ENCODE data around the gene ELOVL5.
"Not testable (repeated sequence)": the region's sequence is repeated elsewhere in the genome, so short reads cannot be mapped to it uniquely, and the experiment has no call there.

The ELOVL5 gene

DNA sequence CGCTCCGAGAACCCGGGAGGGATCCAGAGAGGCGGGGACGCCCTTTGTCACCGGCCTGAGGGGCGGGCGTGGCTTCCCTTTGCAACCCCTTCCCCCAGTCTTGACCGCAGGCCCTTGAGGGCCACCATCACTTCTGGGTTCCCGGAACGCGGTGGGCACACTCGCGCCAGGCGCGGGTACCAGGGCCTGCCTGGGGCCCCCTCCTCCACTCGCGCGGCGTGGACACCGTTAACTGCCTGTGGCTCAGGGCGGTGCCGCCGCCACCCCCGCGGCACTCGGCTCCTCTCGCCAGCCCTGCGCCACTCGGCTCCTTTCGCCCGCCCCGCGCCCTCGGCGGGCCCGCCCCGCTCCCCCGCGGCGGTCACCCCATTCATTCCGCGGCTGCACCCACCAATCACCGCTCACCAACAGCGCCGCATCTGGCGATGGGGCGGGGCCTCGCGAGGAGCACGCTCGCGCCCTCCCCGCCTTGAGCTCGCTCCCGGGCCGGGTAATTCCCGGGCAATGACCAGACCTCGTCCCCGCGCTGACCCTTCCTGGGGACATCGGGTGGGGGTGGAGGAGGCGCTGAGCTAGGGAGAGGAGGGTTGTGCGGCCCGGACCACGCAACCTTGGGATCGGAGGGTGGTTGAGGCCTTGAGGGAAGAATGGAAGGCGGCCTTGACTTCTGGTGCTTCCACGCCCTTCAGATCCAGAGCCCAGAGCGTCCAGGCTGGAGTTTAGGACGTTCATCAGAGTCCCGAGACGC lies 10.5 kb upstream of the ELOVL5 start:
- peak; percentile 96 for DNase-seq

DNA sequence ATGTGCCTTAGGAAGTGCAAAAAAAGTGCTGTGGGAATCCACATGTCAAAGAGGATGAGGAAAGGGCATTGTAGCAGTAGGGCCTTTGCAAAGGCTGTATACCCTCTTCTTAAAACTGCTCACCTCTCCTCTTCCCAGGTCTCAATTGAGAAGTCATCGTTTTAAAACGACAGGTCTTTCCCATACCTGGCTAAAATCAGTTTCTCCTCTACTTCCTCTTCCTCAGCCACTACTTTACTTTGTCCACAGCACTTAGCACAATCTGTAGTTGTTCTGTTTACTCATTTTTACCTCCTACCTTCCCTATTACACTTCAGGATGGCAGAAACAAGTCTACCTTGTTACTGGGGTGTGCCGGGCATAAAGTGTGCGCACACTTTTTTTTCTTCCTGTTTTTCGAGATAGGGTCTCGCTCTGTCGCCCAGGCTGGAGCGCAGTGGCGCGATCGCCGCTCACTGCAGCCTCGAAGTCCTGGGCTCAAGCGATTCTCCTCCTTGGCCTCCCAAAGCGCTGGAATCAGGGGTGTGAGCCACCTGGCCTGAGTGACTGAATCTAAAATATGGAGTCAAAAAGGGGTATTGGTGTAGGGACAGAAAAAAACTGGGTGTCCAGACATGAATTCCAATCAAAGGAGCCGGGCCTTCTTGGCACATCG lies 9.8 kb upstream of the ELOVL5 start:
- DNase-seq, result no peak

DNA sequence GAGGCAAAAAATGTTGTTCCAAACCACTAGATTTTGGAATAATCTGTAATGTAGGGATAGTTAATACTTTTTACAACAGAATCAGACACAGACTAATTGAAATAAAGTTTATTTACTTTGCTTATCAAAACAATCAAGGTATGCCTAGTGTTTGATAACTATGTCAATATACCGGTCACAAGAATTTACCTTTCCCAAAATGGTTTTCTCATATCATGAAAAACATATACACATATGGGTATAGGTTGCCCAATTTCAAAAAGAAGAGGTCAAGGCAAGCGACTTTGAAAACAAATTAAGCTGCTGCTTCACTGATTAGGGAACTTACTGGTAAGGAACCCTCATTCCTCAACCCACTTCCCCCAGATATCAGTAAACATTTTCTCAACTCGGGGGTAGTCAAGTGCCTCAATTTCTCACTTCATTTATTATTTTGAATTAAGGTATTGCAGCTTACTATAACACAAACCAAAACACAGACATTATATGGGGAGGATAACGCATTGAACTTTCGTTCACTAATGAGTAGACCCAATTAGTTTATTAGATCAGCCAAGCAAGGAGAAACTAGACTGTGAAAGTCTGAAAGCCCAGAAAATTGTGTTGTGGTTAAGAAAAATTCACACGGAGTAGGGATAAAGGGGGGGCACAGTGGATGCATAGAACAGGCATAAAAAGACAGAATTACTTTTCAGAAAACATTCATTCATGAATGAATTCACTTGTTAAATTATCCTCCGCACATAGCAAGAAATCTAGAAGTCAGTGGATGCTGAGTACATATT lies 9.0 kb upstream of the ELOVL5 start:
- DNase-seq, result no peak

DNA sequence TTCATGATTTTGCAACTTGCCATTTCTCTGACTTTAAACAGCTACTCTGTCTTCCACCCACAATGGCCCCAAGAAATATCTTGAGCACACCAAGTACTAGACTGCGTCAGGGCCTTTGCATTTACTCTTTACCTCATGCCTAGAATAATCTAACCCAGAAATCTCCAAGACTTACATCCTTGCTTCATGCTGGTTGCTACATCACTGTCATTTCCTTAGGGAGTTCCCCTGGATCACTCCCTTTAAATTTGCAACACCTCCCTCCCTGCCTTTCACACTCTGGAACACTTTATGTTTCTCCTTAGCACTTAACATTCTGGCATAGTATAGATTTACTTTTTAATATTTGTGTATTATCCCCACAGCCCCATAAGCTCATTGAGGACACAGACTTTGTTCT lies 4.9 kb upstream of the ELOVL5 start:
- DNase-seq, result no peak

DNA sequence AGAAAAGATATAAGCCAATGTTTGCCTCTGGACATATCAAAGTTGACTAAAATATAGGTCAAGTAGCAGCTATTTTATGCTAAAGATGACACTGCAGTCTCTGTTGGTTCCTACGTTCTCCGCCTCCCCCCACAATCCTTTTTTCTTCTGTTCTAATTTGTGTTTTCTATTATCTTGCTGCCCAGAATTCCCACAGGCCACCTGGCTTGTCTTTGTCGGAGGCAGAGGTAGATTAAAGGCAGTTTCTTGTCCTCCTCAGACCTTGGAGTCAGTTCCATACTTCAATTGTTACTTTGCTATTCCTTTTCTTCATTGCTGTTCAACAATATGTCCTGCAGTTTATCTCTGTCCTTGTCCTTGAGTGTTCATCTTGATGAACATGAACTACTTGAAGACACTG lies 3.6 kb upstream of the ELOVL5 start:
- no peak for DNase-seq

DNA sequence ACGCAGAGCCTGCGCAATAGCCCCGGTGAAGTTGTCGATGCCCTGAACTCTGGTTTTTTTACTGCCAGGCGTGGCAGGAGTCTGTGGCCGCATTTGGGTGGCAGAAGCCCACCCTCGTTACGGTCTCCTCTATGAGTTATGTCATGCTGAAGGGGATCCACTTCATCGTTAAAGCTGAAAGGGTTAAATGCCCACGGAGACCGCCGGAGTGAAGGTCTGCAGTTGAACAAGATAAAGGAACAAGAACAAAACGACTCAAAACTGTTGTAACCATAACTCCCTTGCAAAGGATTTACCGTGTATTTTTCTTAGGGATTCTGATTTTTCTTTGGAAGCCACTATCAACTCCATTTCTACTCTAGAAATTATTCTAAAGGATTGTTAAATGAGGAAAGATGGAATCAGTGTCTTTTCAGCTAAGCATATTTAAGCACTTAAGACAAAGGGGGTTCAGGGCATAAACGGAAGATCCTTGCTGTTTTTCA lies 501 bp upstream of the ELOVL5 start:
- no peak for DNase-seq

DNA sequence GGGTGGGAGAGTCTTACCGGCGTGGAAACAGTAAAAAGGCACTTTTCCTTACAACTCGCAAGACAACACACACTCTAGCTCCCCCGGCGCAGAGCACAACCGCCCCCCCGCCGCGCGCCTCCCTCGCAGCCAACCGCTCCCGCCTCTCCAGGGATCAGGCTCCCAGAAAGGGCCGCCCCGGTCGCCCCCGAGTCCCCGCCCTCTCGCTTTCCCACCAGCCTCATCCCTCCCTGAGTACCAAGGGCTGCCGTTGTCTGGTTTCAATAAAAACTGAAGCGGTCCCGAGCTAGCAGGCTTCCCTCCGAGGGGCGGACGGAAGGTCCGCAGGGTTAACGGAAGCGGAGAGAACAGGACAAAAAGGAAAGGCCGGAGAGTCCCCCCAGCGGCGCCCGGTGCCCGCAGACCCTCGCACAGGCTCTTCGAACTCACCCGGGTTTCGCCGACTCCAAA lies 804 bp downstream of the ELOVL5 start:
- DNase-seq, result peak; percentile 35 to 69

DNA sequence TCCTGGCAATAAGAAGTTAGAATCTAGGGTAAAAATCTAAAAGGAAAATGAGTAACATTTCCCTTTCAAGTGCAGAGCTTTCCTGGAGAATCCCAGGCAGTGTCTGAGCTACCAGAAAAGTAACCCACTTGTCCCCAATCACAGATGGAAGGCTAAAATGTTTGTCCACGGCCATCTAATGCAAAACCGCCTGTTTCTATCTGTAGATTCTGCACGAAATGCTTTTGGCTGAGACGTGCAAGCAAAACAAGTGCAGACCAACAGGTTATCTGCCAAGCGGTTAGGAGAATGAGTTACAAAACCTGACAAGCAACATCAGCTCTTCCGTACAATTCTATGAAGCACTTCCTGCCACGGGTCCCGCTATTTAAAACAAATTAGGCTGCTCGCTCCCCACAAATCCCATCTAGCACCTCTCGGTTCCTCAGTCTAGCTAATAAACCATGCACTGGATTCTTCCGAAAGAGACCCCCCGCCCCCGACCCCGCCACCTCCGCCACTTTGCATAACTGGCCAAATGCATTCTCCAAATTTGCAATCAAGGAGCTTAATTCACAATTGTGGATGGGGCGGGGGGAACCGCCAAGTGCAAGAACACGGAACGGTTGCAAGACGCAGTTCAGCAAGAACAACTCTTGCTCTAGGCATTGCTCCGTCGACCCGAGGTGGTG lies 1.4 kb downstream of the ELOVL5 start:
- DNase-seq, result no peak

DNA sequence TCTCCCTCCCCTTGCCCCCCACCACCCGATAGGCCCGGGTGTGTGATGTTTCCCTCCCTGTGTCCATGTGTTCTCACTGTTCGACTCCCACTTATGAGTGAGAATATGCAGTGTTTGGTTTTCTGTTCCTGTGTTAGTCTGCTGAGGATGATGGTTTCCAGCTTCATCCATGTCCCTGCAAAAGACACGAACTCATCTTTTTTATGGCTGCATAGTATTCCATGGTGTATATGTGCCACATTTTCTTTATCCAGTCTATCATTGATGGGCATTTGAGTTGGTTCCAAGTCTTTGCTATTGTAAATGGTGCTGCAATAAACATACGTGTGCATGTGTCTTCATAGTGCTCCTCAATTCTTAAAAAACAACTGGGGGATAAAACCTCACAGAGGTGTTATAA lies 2.7 kb downstream of the ELOVL5 start:
- DNase-seq, result not testable (repeated sequence)

DNA sequence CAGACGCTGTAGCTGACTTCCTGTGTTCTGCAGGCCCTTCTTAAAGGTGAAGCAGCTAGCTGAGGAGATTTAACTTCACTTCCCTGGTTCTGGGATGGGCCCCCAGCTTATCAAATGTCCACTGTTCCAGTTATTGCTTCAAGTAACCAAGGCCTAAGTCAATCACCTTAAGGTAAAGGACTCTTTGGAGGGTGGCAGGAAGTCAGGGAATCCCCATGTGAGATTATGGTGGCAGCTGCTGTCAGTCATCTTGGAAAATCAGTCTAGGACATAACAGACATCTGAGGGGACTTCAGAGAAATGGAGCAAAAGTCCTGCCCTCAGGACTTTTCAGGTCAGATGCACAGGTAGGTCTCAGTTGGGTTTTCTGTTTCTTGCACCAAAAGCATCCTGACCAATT lies 3.8 kb downstream of the ELOVL5 start:
- DNase-seq, result no peak

DNA sequence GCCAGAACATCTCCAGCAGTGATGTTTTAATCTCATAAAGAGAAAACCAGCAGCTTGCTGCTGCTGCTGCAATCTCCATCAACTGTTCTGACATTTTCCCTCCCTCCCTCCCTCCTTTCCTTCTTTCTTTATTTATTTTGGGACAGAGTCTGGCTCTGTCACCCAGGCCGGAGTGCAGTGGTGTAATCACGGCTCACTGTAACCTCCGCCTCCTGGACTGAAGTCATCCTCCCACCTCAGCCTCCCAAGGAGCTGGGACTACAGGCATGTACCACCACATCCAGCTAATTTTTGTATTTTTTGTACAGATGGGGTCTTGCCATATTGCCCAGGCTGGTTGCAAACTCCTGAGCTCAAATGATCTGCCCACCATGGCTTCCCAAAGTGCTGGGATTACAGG lies 5.7 kb downstream of the ELOVL5 start:
- DNase-seq, result no peak

DNA sequence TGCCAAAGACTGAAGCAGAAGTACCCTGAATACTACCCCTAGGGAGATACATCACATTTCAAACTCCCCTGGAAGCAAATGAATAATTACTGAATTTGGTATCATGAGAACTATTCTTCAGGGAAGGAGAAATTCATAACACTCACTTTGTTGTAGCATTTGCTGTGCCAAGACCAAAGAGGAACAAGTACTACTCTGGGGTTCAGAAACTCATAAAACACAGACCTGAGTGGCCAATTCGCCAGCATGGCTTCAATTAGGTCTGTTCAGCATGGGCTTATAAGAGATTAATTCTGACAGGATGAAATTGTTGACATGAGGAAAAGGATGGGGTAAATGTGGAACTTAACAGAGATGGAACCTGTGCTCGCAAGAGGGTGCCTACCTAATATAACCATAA lies 6.5 kb downstream of the ELOVL5 start:
- no peak for DNase-seq

DNA sequence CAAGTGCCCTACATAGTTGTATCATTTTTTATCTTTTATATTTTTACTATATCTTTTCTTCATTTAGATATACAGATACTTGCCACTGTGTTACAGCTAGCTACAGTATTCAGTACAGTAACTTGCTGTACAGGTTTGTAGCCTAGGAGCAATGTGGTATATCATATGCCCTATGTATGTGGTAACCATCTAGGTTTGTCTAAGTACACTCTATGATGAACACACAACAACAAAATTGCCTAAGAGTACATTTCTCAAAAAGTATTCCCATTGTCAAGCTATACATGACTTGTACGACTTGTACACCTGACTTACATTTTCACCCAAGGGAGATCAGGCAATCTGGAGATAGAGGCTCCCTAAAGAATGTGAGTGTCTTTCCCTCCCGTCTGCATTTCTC lies 8.2 kb downstream of the ELOVL5 start:
- no peak for DNase-seq

DNA sequence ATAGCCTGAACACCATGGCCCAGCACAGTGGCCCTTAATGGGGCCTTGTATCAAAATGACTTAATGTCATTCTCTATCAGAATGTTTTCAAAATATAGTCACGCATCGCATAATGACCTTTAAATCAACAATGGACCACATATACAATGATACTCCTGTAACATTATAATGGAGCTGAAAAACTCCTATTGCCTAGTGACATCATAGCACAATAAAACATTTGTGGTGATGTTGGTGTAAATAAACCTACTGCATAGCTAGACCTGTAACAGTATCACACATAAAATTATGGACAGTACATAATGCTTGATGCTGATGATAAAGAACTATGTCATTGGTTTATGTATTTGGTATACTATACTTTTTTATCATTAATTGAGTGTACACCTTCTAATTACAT lies 9.3 kb downstream of the ELOVL5 start:
- DNase-seq, result no peak

DNA sequence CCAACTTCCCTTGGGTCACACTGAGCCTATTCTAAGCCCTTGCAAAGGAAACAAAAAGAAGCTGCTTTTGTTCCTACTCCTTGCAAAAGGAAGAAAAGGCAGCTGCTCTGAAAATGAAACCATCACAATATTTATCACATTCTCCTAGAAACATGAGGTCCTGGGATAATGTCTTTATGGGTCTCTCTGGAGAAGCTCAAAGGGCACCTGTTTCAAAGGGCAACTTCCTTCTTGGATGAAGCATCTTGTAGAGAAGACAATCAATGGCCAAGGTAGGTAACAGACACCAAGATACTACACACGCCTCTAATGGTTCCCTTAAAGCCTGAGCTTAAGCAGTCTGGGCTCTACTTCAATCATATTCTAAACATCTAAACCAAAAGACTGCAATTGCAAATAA lies 10.4 kb downstream of the ELOVL5 start:
- no peak for DNase-seq

DNA sequence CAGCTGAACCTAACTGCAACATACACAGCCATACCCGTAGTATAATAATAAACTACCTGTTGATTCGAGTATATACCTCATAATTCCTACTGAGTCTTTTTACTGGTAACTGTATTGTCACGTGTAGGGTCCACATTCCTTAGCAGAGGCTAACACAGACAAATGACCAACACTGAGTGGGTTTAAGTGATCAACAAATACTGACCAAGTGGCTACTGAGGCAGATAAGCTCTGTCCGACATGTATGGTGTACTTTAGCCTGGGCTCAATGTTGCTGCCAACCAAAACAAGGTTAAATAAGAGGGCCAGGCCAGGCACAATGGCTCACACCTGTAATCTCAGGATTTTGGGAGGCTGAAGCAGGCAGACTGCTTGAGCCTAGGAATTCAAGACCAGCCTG lies 12.7 kb downstream of the ELOVL5 start:
- DNase-seq, result no peak

DNA sequence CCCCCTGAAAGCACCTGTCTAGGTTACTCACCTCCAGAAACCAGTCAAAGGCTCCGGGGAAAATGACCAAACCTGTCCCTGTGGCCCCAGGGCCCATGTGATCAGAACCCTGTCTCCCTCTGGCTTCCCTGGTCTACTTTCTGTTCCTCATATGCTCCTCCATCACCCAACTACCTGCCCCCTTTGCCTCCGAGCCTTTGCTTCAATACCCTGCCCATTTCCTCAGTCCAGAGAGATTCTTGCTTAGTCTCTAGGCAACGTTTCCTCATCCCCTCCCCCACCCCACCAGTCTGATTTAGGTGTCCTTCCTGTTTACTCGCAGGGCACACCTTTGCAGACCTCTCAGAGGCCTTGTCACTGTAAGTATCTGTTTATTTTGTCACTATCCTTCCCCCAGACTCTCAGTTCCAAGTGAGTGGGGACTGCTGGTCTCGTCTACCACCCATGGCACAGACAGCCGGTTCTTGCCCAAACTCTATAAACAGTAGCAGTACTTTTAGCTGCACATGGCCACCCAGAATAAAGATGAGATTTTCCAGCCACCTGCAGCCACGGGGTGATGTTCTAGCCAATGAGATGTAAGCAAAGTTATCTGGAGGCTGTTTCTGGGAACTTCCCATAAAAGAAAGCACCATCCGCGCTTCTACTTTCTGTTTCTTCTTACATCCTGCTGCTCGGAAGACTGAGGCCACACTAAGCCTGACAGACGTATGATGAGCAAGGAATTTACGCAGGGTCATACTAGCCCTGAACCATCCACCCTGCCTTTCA lies 13.3 kb downstream of the ELOVL5 start:
- no peak for DNase-seq

DNA sequence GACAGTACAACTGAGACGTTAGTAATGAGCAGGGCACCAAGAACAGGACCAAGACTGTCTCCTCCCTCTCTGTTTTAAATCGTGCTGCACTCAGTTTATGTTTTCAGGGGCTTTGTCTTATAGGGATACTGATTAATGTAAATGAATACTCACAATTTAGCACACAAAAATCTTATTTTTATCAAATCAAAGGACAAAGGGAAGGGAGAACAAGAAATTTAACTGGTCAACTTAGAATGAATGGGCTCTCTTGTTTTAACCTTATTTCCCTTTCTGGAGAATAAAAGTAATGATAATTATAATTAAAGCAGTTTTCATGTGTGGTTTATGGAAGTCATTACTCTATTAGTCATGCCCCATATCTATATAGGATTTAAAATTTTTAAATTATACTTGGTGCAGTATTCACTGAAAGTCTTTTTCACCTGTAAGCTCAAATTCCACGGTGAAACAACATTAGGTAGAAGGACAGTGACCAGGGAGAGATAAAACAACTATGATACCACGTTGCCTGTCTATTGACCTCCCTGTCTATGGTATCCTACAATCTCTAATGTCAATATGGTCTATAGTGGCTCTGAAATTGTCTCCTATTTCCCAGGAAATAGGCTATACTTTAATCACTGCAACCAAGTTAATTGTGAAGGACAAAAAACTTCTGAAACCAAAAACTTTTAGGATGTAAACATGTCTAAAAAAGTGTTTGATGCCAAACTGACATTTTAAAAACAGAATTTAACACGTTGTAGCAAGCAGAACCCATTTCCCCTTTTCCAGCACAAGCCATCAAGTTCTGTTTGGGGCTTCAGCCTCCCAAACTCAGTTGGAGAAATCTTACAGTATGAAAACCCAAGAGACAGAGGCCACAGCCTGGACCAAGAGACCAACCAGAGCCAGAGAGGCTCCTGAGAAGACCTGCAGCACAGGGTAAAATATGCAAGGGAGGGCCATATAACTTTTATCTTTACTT lies 15.0 kb downstream of the ELOVL5 start:
- no peak for DNase-seq

DNA sequence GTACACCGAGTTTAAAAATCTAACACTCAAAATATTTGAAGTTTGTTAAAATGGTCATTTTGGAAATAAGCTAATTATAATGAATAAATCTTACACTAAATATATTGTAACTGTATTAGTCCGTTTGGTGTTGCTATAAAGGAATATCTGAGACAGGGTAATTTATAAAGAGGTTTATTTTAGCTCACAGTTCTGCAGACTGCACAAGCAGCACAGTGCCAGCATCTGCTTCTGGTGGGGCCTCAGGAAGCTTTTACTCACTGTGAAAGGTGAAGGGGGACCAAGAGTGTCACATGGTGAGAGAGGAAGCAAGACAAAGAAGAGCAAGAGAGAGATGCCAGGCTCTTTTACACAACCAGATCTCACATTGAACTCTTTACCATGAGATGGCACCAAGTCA lies 17.1 kb downstream of the ELOVL5 start:
- no peak for DNase-seq

DNA sequence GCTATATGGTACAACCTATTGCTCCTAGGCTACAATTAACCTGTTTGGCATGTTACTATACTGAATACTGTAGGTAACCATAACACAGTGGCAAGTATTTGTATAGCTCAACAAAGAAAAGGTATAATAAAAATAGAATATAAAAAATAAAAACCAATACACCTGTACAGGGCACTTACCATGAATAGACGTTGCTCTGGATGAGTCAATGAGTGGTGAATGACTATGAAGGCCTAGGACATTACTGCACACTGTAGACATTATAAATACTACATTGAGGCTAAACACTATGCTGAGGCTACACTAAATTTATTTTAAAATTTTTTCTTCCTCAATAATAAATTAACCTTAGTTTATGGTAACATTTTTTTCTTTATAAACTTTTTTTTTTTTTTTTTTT lies 18.6 kb downstream of the ELOVL5 start:
- no peak for DNase-seq

DNA sequence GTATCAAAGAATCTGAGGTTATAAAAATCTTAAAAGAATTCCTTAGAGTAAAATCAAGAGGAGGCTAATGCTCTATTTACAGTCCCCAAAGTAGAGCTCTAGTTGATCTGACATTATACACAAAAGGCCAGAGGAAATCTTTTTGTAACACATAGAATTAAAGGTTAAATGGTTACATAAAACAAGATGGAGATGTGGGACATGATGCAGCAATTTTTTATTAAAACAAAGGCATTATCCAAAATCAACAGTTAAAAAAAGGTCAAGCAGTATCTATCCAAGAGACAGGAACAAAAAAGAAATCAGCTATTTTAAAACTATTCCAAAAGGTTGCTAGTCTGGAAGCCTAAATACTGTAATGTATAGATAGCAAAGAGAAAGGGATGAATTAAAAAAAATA lies 20.4 kb downstream of the ELOVL5 start:
- no peak for DNase-seq

Measured in hippocampal formation (tissue), 2 donors.